ENCODE data around the gene AKT3. TPM values are rescaled to one million over a fixed set of nuclear protein-coding genes. Genes with fewer than 3 reads are reported as not detected.

AKT3 gene
- total RNA-seq, 4 donors from 2014 or later = 29.7 to 77.2 (median 37.4) TPM

DNA sequence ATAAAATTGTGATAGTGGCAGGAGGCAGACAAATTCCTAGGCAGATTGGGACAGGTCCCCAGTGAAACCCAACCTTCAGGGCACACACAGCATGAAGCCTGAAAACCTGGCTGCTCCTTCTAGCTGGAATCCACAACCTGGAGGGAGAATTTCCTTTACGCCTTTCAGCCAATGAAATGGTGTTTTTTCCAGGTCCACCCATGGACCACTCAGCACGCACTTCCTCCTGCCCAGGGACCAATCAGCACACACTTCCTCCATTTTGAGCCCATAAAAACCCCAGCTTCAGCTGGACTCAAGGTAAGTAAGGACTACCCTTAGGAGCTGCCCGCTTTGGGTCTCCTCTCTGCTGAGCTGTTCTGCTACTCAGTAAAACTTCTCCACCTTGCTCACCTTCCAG is 120.1 kb downstream of the AKT3 start:
- TF ChIP-seq, protein P1, sequence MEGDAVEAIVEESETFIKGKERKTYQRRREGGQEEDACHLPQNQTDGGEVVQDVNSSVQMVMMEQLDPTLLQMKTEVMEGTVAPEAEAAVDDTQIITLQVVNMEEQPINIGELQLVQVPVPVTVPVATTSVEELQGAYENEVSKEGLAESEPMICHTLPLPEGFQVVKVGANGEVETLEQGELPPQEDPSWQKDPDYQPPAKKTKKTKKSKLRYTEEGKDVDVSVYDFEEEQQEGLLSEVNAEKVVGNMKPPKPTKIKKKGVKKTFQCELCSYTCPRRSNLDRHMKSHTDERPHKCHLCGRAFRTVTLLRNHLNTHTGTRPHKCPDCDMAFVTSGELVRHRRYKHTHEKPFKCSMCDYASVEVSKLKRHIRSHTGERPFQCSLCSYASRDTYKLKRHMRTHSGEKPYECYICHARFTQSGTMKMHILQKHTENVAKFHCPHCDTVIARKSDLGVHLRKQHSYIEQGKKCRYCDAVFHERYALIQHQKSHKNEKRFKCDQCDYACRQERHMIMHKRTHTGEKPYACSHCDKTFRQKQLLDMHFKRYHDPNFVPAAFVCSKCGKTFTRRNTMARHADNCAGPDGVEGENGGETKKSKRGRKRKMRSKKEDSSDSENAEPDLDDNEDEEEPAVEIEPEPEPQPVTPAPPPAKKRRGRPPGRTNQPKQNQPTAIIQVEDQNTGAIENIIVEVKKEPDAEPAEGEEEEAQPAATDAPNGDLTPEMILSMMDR (IDR thresholded peaks at IDR 0.05) = no peak

DNA sequence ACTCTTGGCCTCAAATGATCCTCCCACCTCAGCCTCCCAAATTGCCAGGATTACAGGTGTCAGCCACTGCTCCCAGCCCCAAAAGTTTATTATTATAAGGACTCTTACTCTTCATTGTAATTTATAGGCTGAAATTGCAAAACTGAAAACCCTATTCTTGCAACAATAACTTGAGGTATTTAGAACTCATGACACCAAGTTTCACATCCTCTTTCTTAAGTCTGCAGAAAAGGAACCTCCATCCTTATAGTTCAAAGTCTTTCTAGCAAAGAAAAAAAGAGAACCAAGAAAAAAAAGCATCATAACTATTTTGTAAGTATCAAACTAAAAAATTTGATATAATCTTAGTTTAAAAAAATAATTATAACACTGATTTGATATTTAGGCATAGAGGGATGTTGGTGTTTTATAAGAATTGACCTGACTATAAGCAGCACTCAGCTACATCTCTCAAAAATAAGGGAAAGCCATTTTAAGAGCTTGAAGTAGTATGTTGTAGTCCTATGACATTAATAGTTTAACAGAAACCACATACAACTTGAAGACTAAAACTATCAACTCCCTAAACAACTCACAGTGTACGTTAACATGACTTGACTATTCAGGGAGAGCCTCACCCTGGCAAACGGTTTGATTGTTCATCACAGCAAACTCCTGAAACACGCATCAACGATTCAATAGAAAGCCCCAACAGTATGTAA is 122.4 kb downstream of the AKT3 start:
- DNase-seq (ENCODE audit: low spot score) (no peak), ATAC-seq (ENCODE audit: low FRiP score) (no peak)
- TF ChIP-seq, protein P1 (IDR thresholded peaks at IDR 0.05) = no peak

More for the DNA sequence above, 120.1 kb downstream of the AKT3 start:
- no peak for DNase-seq (ENCODE audit: low spot score)
- ATAC-seq (ENCODE audit: low FRiP score) = no peak

- ATAC-seq (ENCODE audit: low FRiP score) (no peak), DNase-seq (ENCODE audit: low spot score) (no peak)
- TF ChIP-seq, protein P1 (IDR thresholded peaks at IDR 0.05) = no peak
These were observed 123.1 kb downstream of the AKT3 start for GRCh38 chr1:243726806-243727502.

- DNase-seq (ENCODE audit: low spot score) (no peak), ATAC-seq (ENCODE audit: low FRiP score) (no peak)
- TF ChIP-seq, protein P1 (IDR thresholded peaks at IDR 0.05) = no peak
These were observed 124.2 kb downstream of the AKT3 start for GRCh38 chr1:243725846-243726245.

GRCh38 chr1:243725075-243725474 is 125.0 kb downstream of the AKT3 start:
- ATAC-seq (ENCODE audit: low FRiP score) (no peak), DNase-seq (ENCODE audit: low spot score) (no peak)
- TF ChIP-seq, protein P1 (IDR thresholded peaks at IDR 0.05) = no peak

GRCh38 chr1:243723458-243724043 is 126.5 kb downstream of the AKT3 start:
- DNase-seq (ENCODE audit: low spot score) (no peak), ATAC-seq (ENCODE audit: low FRiP score) (no peak)
- TF ChIP-seq, protein P1 (IDR thresholded peaks at IDR 0.05) = no peak
